SK-N-SH (cell line): ENCODE results near the gene DNAJC13. TPM values are rescaled to one million over a fixed set of nuclear protein-coding genes. Genes with fewer than 3 reads are reported as not detected.

Source experiments
- CTCF ChIA-PET: fragments of 300-600, 350-600 bp; formaldehyde crosslinking; extraction: SDS; loops from one replicate; lab custom pipeline; 2021; lab: Yijun Ruan, JAX
- POLR2A ChIA-PET: fragments of 350-600 bp; sonication (Branson Sonifier 250); formaldehyde crosslinking; extraction: SDS; loops from one replicate; lab custom pipeline; 2020; ENCODE audit warnings: antibody characterized with exemption, inconsistent platforms; lab: Yijun Ruan, JAX
- DNase-seq: peaks from one replicate; pipeline ENCODE4 v3.0.0; 2012
- H2AFZ ChIP-seq: fragments of 200-600 bp; sonication (generic); 2 replicates; pipeline ENCODE4 v1.8.1; 2016; ENCODE audit warnings: antibody characterized with exemption, mild to moderate bottlenecking, low read depth
- H3F3A ChIP-seq: fragments of 200-600 bp; sonication (generic); replicated peaks from 2 replicates; pipeline ENCODE3; 2016; ENCODE audit warnings: antibody characterized with exemption, mild to moderate bottlenecking; ENCODE audit not compliant: insufficient read depth
- H3K27ac ChIP-seq, 2 experiments: fragments of 200-500 bp in 1 of 2; fragments of 200-600 bp in 1 of 2; sonication (Bioruptor generic) in 1 of 2; sonication (generic), shearing (Covaris generic) in 1 of 2; 2 replicates each; pipeline versions ENCODE4 v1.5.1 to v1.6.1; 2014 to 2016; ENCODE audit warnings: low read depth in 2 of 2, inconsistent platforms in 1 of 2, low read length in 1 of 2, mild to moderate bottlenecking in 1 of 2, mixed read lengths in 1 of 2
- H3K27me3 ChIP-seq: fragments of 200-600 bp; sonication (generic), shearing (Covaris generic); 2 replicates; pipeline ENCODE4 v1.6.1; 2016; ENCODE audit warnings: mixed run types; ENCODE audit not compliant: insufficient read depth
- H3K36me3 ChIP-seq, 2 experiments: fragments of 200-500 bp in 1 of 2; fragments of 200-600 bp in 1 of 2; sonication (Bioruptor generic) in 1 of 2; sonication (generic) in 1 of 2; replicated peaks in 1 of 2; 2 replicates each; pipeline versions ENCODE3 to v1.5.1; 2014 to 2016; ENCODE audit warnings: low read length in 1 of 2, mild to moderate bottlenecking in 1 of 2; ENCODE audit not compliant: insufficient read depth in 2 of 2, control insufficient read depth in 1 of 2
- H3K4me1 ChIP-seq, 2 experiments: fragments of 200-500 bp in 1 of 2; fragments of 200-600 bp in 1 of 2; sonication (Bioruptor generic) in 1 of 2; sonication (generic), shearing (Covaris generic) in 1 of 2; 2 replicates each; pipeline versions ENCODE4 v1.5.1 to v1.6.1; 2014 to 2016; ENCODE audit warnings: low read depth in 1 of 2, low read length in 1 of 2, mixed run types in 1 of 2; ENCODE audit not compliant: insufficient read depth in 2 of 2, control insufficient read depth in 1 of 2
- H3K4me2 ChIP-seq: fragments of 200-600 bp; sonication (generic), shearing (Covaris generic); 2 replicates; pipeline ENCODE4 v1.6.1; 2017; ENCODE audit warnings: mixed run types
- H3K4me3 ChIP-seq, 2 experiments: fragments of 200-500 bp in 1 of 2; fragments of 200-600 bp in 1 of 2; sonication (Bioruptor generic) in 1 of 2; sonication (generic), shearing (Covaris generic) in 1 of 2; 2 replicates each; pipeline versions ENCODE4 v1.5.1 to v1.8.1; 2014 to 2016; ENCODE audit warnings: low read depth in 2 of 2, inconsistent platforms in 1 of 2, low read length in 1 of 2, mild to moderate bottlenecking in 1 of 2, mixed read lengths in 1 of 2, moderate library complexity in 1 of 2
- H3K79me2 ChIP-seq: fragments of 200-600 bp; sonication (generic); 2 replicates; pipeline ENCODE4 v1.8.1; 2017; ENCODE audit warnings: mild to moderate bottlenecking; ENCODE audit not compliant: insufficient read depth
- H3K9ac ChIP-seq: fragments of 200-600 bp; sonication (generic); 2 replicates; pipeline ENCODE4 v1.6.1; 2017; ENCODE audit warnings: mixed run types
- H3K9me2 ChIP-seq: fragments of 200-600 bp; sonication (generic); 2 replicates; pipeline ENCODE4 v1.6.1; 2017; ENCODE audit warnings: mixed run types
- H3K9me3 ChIP-seq: fragments of 200-600 bp; sonication (generic); 2 replicates; pipeline ENCODE4 v1.6.1; 2017; ENCODE audit warnings: mixed run types, mild to moderate bottlenecking, moderate library complexity
- H4K20me1 ChIP-seq: fragments of 200-600 bp; sonication (generic); 2 replicates; pipeline ENCODE4 v1.6.1; 2017; ENCODE audit warnings: mild to moderate bottlenecking, mixed run types; ENCODE audit not compliant: insufficient read depth
- CHD2 ChIP-seq: fragments of 150-350 bp; IDR thresholded peaks from 2 replicates; pipeline ENCODE4 v1.6.1; 2018; ENCODE audit warnings: low read length; ENCODE audit not compliant: partially characterized antibody
- EP300 ChIP-seq, 2 experiments: IDR thresholded peaks; 2 replicates each; pipeline versions ENCODE4 v1.4.0 to v1.6.1; 2012; ENCODE audit warnings: borderline replicate concordance in 1 of 2, low read depth in 1 of 2, low read length in 1 of 2
- EZH2phosphoT487 ChIP-seq: fragments of 200-600 bp; sonication (generic); IDR thresholded peaks from 2 replicates; pipeline ENCODE4 v1.6.1; 2017; ENCODE audit warnings: low read depth, mixed run types, mild to moderate bottlenecking, antibody characterized with exemption, moderate library complexity, borderline replicate concordance
- FOSL2 ChIP-seq: IDR thresholded peaks from 2 replicates; pipeline ENCODE4 v1.4.0; 2012; ENCODE audit warnings: low read depth, mild to moderate bottlenecking, moderate library complexity, borderline replicate concordance
- FOXJ3 ChIP-seq: sonication (generic); formaldehyde crosslinking; IDR thresholded peaks from 2 replicates; pipeline ENCODE4 v1.5.1; 2020; ENCODE audit warnings: mild to moderate bottlenecking, missing genetic modification reagents
- FOXM1 ChIP-seq: IDR thresholded peaks from 2 replicates; pipeline ENCODE4 v1.4.0; 2012; ENCODE audit warnings: low read depth, mild to moderate bottlenecking
- IRF3 ChIP-seq: fragments of 150-350 bp; IDR thresholded peaks from 2 replicates; pipeline ENCODE4 v1.6.1; 2016; ENCODE audit warnings: mild to moderate bottlenecking, low read depth, low read length
- MAX ChIP-seq: IDR thresholded peaks from 2 replicates; pipeline ENCODE4 v1.4.0; 2012; ENCODE audit warnings: low read depth
- NRF1 ChIP-seq: IDR thresholded peaks from 2 replicates; pipeline ENCODE4 v1.6.1; 2012; ENCODE audit warnings: low read depth, mild to moderate bottlenecking, low read length
- RAD21 ChIP-seq: IDR thresholded peaks from 2 replicates; pipeline ENCODE4 v1.6.1; 2012; ENCODE audit warnings: mild to moderate bottlenecking, low read length
- REST ChIP-seq: IDR thresholded peaks from 2 replicates; pipeline ENCODE4 v1.6.1; 2012; ENCODE audit warnings: mild to moderate bottlenecking, low read depth, low read length, moderate library complexity
- SMC3 ChIP-seq: IDR thresholded peaks from 2 replicates; pipeline ENCODE4 v1.6.1; 2012; ENCODE audit warnings: low read depth, low read length, improper control_type of control experiment
- TEAD4 ChIP-seq: IDR thresholded peaks from 2 replicates; pipeline ENCODE4 v1.4.0; 2012; ENCODE audit warnings: mild to moderate bottlenecking, borderline replicate concordance; ENCODE audit not compliant: insufficient read depth
- USF1 ChIP-seq: IDR thresholded peaks from 2 replicates; pipeline ENCODE4 v1.4.0; 2012; ENCODE audit warnings: low read depth, borderline replicate concordance
- YY1 ChIP-seq: IDR thresholded peaks from 2 replicates; pipeline ENCODE4 v1.4.0; 2012; ENCODE audit warnings: low read depth, mild to moderate bottlenecking
- ZBTB33 ChIP-seq: IDR thresholded peaks from 2 replicates; pipeline ENCODE4 v1.4.0; 2012; ENCODE audit warnings: low read depth, borderline replicate concordance
- WGBS: methylation state at CpG from one replicate; pipeline ENCODE4 v1.1.6; 2017; ENCODE audit warnings: low lambda C conversion rate; 5-methylcytosine and 5-hydroxymethylcytosine counted together
- polyA plus RNA-seq, 3 experiments: library from polyadenylated mRNA; depleted of rRNA; stranded (reverse); fragments of >200 nt; gene quantifications; 2 replicates each; pipeline ENCODE4 v1.2.3, GENCODE V29; 2012

DNAJC13 gene
- polyA plus RNA-seq, 1 of the 3 experiments (the other 2 are of a cell fraction), result 10.8 TPM

- no peak overlapping the region for H3K4me3 ChIP-seq
- CTCF ChIA-PET, result interaction anchor here (0.8 kb wide), 1 partner anchor 287 kb away, joined by 3 read pairs; no protein-coding TSS in a partner anchor
- no peak for DNase-seq
- TF ChIP-seq REST (no peak), CHD2 (no peak), FOXM1 (no peak), YY1 (no peak), IRF3 (no peak), ZBTB33 (no peak), EZH2phosphoT487 (no peak), NRF1 (no peak), RAD21 (no peak), FOSL2 (no peak), FOXJ3 (CRISPR knock-in tag) (no peak), MAX (no peak), SMC3 (no peak), TEAD4 (no peak), USF1 (no peak), EP300 (IDR thresholded peaks at IDR 0.05; ENCODE audit: borderline replicate concordance in 1 of 2, low read depth in 1 of 2, low read length in 1 of 2) (no peak)
- no peaks in the 10 kb centered on the region for H3K79me2 ChIP-seq
- H3K4me1 ChIP-seq, result no peaks in the 10 kb centered on the region; a peak in 2 of 4 replicates
- H4K20me1 ChIP-seq, result no peaks in the 10 kb centered on the region
- peaks cover 8% of the 10 kb centered on the region for H3F3A ChIP-seq
- H3K4me2 ChIP-seq, result no peak overlapping the region
- POLR2A ChIA-PET, result no interaction called here
- no peaks in the 10 kb centered on the region for H3K27me3 ChIP-seq
- H2AFZ ChIP-seq, result no peak overlapping the region
- no peak overlapping the region for H3K9ac ChIP-seq
- no peak overlapping the region for H3K27ac ChIP-seq
- 93% methylated on average over 3 of the region's 3 CpGs for WGBS
- no peaks in the 10 kb centered on the region for H3K9me3 ChIP-seq
- peaks cover 85 to 87% of the 10 kb centered on the region in 2 experiments for H3K36me3 ChIP-seq
- H3K9me2 ChIP-seq, result no peaks in the 10 kb centered on the region
Measured at GRCh38 chr3:132486099-132486498, 68.8 kb downstream of the DNAJC13 start.
